Measurements from ENCODE around the gene NOSIP.

GRCh38 chr19:49591731-49592485, 11.6 kb upstream of the NOSIP start:
- no peak for TF ChIP-seq CTCF (IDR thresholded peaks at IDR 0.05)
- no peak for TF ChIP-seq POLR2A (IDR thresholded peaks at IDR 0.05)
